ENCODE measurements around the gene PDE1C.

DNA sequence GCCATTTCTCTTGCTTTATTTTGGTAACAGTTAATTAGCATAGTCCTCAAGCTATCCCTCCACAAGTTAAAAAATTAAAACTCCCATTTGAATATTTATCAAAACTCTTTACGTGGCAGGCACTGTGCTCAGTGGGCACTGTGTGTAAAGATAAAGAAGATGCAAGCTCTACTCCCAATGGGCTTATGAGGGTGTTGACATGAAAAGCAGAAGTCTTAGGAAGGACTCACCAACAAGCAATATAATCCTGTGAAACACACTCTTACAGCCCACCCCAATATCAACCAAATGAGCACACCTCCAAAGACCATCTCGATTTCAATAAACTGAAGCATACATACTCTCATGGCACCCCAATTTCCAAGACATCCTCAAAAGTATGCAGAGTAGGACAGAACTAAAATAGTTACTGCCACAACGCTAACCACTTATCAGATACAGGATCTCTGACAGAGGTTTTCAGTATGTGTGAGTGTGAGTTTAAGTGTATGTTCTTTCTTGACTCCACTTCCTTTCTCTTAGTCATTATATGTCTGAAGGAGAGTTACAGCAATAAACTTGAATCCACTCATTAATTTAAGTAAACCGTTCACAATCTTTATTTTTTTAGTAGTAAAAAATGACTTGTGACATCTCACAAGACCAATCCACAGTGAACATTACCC, 120.0 kb downstream of the PDE1C start:
- TF ChIP-seq, protein P1, sequence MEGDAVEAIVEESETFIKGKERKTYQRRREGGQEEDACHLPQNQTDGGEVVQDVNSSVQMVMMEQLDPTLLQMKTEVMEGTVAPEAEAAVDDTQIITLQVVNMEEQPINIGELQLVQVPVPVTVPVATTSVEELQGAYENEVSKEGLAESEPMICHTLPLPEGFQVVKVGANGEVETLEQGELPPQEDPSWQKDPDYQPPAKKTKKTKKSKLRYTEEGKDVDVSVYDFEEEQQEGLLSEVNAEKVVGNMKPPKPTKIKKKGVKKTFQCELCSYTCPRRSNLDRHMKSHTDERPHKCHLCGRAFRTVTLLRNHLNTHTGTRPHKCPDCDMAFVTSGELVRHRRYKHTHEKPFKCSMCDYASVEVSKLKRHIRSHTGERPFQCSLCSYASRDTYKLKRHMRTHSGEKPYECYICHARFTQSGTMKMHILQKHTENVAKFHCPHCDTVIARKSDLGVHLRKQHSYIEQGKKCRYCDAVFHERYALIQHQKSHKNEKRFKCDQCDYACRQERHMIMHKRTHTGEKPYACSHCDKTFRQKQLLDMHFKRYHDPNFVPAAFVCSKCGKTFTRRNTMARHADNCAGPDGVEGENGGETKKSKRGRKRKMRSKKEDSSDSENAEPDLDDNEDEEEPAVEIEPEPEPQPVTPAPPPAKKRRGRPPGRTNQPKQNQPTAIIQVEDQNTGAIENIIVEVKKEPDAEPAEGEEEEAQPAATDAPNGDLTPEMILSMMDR (IDR thresholded peaks at IDR 0.05): no peak
- TF ChIP-seq EZH2 (IDR thresholded peaks at IDR 0.05; ENCODE audit: borderline replicate concordance, insufficient read depth, low read depth, low read length, poor library complexity, severe bottlenecking): no peak
